HG03457 (cell line): ENCODE results near the gene ERC1.

Source experiments
- ATAC-seq: cut with Tn5 transposase; IDR thresholded peaks from one replicate; pipeline ENCODE4 v1.9.1; 2021; ENCODE audit warnings: moderate number of reproducible peaks; ENCODE audit not compliant: unreplicated experiment

Gene ERC1

DNA sequence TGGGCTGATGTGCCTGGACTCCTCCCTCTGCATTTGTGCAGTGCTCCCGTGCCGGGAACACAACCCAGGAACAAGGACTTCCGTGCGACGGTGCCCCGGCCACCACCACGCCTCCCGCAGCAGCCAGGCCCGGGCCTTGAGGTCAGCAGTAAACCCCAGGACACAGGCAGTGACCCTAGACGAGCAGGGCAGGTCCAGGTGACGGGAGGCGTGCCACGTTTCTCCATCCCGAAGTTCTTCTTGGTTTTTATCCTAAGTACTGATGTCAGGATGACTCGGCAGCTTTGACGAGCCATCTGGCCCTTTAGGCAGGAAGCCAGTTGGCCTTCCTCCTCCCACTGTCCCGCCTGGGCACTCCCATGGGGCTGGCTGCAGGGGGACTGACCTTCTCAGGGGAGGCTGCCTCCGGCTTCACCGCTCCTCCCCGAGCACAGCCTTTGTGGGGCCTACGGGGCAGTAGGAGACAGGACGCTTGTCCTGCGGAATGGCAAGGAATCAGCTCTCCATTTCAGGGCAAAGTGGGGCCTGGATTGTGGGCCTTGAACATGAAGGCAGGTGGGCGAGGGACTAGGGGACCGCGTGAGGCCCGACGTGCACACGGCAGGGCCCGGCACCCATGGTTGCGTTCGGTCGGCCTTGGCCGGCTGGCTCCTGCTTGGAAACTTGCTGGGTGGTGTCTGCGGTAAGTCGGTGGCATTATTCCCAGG lies 509.2 kb downstream of the ERC1 start:
- no peak for ATAC-seq

DNA sequence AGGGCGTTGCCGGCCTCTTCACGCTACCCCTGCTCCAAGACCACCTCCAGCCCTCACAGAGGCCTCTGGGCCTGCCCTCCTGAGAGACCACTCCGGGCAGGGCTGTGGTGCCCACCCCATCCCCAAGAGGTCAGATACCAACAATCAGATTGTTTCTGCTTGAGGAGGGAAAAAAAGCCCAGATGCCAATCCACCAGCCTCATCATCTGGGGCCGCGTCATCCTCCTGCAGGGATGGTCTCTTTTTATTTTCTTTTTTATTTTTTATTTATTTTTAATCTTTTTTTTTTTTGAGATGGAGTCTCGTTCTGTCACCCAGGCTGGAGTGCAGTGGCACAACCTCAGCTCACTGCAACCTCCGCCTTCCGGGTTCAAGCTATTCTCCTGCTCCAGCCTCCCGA lies 510.0 kb downstream of the ERC1 start:
- no peak for ATAC-seq

DNA sequence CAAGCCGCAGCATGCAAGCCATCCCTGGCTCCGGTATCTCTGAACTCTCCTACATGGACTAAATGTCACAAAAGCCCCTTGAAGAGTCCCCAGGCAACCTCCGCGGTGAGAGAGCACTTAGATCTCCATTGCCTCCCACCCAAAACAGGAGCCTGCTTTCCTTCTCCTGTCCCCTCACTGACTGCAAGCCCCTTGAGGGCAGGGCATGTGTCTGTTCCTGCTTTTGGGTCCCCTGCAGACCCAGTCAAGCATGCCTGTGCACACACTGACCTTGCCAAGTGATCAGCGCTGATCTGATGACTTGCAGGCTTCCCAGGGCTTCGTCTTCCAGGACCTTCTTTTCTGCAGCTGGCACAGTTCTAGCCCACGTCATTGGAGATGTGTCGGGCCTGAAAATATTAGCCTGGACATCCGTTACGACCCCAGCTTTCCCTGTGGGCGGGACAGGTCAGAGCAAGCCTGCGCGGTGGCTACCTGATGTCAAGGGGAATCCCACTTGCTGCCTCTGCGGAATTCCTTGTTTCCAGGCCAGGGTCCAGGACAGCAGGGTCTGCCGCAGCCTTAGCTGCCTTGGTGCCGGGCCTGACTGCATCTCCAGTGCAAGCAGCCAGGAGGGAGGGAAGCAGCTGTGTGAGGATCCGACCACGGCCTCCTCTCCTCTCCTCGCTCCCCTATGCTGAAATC lies 510.8 kb downstream of the ERC1 start:
- no peak for ATAC-seq

DNA sequence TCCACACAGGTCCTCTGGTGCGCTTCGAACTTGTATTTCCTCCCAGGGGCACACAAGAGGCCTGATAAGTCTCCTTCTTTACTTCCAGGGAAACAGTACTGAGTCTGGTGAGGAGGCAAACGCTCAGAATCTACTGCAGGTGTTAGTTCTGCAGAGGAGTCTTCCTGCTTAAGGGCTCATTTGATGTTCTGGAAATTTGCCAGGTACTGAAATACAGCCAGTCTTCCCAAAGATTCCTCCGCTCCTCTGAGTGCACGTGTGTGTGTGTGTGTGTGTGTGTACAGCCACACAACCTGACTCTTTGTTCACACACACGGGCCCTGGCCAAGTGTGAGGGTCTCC lies 511.3 kb downstream of the ERC1 start:
- no peak for ATAC-seq

DNA sequence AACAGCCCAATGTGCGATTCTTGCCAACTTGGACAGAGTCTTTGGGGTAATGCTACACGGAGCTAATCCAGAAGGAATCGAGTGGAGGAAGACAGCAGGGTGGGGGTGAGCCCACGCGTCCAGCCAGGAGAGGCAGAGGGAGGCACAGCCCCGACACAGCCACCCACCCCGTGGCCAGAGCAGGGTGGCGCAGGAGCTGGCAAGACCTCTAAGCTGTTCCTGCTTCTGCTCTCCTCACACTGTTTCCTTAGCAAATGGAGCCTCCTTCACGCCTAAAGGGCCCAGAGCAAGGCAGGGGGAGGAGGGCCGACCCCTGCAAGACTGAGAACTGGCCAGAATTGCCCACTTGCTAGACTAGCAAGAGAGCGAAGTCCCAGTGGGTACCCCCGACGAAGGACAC lies 511.8 kb downstream of the ERC1 start:
- no peak for ATAC-seq

DNA sequence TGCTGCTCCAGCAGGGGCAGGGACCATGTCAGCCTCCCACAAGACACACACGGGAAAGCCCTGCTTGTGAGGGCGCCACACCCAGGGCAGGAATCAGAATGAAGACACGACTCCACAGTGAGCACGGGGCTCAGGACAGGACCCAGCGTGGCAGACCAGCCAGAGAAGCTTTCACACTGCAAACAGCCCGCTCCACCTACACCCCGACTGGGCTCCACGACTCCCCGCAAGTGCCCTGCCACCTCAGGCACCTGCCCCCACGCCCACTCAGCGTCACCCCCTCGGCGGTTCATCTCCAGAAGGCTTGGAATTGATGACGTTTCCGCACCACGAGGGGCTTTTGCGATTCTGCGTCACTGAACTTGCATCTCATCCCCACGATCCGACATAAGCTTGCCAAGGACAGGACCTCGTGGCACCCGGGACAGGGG lies 512.3 kb downstream of the ERC1 start:
- no peak for ATAC-seq

DNA sequence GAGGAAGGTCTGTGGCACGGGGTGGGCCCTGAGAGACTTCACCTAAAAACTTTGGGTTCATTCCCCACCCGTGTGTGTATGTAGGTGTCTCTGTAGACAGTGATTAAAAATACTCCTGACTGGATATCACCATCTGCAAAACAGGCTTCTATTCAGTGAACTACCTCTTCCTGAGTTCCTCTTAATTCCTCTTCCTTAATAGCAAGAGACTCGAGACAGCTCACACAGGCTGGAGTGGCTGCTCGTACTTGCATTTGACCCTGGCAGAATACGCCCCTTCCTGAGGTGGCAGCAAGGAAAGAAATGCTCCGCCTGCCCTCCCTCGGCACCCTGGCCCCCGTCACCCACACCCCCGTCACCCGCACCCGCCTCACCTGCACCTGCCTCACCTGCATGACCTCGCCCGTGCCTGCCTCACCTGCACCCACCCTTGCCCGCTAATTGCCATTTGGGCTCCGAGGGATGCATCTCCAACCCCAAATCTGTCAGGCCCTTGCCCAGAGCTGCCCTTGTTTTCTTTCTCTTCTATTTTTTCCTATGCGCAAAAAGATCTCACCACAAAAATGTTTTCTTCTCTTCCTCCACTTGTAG lies 513.4 kb downstream of the ERC1 start:
- no peak for ATAC-seq

DNA sequence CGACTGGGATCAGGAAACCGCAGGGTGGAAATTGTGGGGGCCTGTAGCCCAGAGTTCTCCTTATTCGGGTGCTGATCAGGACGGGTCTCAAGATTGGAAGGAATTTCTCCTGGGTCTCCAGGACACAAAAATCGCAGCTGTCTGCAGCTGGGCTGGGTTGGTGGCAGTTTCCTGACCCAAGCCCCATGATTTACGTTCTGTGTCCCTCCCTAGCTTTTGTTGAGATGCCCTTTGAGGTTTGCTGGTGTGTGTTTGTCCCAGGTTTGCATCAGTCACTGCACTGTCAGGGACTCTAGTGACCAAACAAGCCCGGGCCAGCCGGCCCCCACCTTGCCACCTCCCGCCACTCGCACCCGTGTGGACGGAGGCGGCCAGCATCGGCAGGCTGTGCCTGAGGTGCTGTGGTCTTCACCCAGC lies 513.9 kb downstream of the ERC1 start:
- no peak for ATAC-seq

DNA sequence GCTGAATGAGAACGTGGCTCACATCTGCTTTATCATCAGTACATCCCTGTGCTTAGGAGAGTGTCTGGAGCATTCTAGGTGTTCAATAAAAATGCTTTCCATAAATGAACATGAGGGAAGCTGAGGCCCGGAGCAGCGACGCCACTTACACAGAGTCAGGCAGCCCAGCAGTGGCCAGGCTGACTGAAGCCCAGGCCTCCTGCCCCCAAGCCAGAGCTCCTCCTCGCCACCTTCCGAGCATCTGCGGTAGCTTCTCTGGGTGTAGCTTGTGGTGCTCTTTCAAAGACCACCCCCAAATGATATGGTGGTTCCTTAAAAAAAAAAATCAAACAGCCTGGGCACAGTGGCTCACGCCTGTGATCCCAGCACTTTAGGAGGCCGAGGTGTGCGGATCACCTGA lies 514.6 kb downstream of the ERC1 start:
- no peak for ATAC-seq

DNA sequence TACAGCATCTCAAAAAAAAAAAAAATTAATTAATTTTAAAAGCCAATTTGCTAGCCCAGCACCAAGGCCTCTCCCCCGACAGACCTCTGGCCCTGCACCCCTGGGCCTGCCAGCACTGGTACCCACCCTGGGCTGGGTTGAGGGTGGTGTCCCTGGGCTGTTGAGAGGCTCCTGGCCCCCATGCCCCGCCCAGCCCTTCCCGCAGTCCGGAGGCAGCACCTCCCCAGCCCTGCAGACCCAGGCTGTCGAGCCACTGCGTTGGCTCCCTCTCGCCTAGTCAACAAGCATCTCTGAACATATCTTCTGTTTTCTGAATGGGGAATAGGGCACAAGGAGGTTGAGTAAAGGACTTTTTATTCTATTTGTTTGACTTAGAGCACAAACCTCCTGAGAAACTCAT lies 516.3 kb downstream of the ERC1 start:
- ATAC-seq, result no peak

DNA sequence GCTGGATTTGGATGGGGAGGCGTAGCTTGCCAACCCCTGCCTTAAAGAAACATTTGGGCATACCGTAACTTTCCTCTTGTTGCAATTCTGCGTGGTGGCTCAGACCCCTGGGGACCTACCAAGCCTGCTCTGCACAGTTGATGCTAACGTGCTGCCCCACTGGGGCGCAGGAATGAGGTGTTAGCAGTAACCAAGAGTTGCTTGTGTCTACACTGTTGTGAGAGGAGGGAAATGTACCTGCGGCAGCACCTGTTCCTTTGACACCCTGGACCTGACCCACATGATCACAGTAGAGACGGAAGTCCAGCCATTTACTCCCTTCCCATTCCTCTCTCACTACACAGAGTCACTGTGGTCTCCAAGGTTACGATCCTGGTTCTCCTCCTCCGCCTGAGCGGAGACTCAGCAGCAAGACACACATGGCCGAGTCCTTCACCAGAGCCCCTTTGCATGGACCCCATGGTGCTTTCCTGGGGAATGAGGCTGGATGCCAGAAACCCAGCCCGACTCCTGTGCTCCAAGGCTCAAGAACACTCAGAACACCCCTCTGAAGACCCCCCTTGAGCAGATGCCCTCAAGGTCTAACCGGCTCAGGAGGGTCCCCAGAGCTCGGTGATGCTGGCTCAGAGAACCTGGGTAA lies 518.5 kb downstream of the ERC1 start:
- no peak for ATAC-seq

DNA sequence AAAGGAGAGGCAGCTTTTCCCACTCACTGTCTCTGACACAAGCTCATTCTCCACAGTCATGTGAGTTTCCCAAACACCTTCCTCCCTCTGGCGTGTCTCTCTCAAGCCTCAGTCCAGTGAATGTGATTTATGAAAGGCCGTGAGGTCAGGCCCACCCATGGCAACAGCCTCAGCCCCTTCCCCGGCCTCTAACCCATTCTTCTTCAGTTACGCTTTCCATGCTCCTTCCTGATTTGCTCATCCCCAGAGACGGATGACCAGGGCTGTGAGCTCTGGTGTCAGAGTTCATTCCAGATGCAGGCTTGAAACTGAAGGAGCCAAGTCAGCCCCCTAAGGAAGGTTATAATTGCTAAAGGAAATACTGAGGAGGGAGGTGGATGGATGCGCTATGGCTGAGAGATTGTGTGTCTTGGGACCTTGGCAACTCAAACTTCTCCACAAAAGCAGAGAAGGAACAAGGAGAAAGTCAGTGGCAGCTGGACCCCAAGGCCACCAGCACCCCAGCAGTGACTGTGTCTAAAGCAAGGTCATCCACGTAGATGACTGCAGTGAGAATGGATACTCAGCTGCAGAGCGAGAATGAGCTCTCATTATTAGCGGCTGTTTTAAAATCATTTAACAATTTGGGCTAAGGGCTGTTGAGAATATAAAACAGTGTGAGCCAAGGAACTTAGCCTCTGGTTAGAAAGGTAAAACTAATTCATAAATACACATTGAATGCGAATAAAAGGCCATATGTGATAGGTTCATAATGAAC lies 519.2 kb downstream of the ERC1 start:
- ATAC-seq, result no peak

DNA sequence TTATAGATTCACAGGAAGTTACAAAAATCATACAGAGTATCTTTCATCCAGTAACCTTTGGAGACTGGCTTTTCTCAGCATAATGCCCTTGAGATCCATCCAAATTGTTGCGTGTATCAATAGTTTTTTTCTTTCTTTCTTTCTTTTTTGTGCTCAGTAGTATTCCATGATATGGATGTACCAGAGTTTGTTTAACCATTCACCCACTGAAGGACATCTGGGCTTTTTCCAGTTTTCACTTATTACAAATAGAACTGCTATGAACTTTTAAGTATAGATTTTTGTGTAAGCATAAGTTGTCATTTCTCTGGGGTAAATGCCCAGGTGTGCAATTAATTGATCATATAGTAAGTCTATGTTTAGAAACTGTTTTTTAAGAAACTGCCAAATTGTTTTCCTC lies 524.0 kb downstream of the ERC1 start:
- ATAC-seq, result no peak

DNA sequence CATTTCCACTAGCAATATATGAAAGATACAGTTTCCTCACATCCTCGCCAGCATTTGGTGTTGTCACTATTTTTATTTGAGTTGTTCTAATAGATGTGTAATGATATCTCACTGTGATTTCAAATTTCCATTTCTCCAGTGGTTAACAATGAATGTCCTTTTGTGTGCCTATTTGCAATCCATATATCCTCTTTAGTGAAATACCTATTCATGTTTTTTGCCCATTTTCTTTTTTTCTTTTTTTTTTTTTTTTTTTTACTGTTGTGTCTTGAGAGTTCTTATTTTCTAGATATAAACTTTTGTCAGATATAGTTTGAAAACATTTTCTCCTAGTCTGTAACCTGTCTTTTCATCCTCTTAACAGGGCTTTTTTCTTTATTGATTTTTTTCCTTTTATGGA lies 524.4 kb downstream of the ERC1 start:
- no peak for ATAC-seq

DNA sequence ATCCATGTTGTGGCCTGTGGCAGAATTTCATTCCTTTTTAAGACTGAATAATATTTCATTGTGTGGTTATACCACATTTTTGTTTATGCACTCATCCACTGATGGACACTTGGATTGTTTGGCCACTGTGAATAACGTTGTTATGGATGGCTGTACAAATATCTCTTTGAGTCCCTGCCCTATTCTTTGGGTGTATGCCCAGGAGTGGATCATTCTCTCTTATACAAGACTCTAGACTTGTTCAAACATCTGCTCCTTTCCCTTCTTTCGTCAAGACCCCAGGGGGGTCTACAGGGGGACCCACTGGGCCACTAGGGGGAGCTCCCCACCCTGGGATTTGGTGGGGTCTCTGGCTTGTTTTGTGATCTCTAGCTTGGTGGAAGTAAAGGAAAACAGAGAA lies 526.0 kb downstream of the ERC1 start:
- no peak for ATAC-seq

DNA sequence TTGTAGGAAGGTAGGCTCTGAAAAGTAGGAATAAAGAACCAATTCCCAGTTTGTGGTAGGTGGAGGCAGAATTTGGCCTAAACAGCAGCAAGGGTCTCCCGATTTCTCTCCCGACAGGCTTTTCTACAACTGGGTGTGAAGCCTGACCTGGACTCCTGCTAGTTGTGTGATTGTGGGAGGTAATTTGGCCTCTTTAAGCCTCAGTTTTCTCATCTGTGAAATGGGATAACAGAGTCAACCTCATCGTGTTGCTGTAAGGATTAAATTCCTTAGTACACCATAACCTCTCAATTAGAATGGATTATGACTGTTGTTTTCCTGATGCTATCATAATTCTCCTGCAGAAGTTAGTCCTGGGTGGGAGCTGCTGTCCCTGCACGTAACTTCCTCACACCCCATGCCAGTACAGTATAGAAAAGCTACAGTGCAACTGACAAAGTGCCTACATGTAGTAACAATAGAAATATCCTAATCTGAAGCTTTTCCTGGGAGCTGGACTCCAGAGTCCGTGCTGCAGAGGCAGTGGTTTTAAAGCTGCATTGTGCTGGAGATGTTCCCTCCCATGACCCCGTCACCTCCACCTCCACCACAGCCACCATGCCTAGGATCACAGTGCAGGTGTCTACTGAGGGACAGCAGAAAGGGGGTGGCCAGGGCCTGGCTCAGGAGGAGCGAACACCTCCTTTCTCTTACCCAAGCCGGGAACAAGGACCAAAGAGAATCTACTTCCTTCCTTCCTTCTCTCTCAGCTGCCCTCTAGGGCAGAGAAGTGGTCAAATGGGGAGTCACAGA lies 526.9 kb downstream of the ERC1 start:
- ATAC-seq, result no peak

DNA sequence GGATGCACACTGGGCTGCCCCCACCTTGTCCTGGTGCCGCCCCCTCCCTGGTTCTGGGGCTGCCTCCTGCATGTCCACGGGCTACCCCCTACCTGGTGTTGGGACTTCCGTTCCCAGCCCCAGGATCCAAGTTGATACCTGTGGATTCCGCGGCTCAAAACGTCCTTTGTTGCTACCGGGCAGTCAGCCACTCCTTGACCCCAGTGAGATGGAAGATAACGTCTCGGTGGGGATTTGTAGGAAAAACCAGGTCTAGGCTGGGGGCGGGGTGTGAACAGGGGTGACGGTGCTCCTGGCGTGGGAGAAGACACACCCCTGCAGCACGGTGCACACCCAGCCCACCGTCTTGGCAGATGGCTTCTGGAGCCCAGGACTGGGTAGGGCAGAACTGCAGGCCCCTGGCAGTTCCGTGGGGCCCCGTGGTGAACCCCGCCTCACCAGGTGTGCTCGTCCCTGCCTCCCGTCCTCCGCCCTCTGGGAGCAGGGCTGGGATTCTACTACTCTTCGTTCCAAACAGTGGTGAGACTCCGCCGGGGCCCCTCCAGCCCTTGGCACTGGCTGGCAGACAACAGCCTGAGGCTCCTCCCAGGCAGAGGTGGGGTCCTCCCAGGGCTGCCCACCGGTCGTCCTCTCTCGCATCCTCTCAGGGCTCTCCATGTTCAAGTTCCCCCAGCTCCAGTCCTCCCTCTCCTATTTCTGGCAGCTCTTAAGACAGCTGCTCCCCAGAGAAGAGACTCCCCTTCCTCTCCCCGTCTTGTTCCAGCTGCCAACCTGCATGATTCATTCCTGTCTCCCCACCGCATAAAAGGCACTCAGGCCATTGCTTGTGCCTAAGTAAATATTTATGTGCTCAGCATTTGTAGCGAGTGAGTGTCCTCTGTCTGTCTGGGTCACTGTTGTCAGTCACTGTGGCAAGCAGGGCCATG lies 527.8 kb downstream of the ERC1 start:
- no peak for ATAC-seq

DNA sequence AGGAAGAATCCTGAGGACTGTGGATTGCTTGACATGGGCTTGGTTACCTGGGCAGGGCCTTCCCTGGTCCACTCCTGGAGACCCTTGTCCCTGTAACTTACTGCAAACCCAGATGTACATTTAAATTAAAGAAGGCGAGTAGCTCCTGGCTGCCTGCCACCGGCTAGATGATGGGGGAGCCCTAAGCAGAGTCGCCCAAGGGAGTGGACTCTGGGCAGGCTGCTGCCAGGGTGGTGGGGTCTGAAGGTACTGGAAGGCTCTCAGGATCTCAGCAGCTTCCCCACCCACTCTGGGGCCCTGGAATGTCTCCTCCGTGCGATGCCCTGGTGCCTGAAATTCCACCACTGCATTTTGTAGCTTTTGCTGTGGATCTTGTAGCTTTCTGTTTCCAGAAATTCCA lies 528.6 kb downstream of the ERC1 start:
- no peak for ATAC-seq

DNA sequence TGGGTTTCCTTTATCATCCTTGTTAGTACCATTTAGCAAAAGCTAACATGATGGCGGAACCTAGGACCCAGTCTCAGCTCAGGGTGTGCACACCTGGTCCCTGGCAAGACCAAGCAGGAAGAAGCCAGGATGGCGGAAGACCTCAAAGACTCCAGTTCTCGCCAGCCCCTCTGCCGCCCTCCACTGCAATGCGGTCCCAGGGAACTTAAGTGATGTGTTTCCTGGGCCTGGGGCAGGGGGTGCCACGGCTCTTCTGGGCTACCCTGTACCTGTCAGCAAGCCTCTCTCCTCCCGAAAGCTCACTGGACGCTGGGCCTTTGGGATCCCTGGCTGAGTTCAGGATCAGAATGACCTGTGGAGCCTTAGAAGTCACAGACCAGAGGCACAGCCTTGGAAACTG lies 532.0 kb downstream of the ERC1 start:
- ATAC-seq, result no peak
